ENCODE measurements around the gene ACACB. TPM values are rescaled to one million over a fixed set of nuclear protein-coding genes. Genes with fewer than 3 reads are reported as not detected.

The ACACB gene
- polyA plus RNA-seq, 2 of the 4 experiments (the other 2 are of a cell fraction) = 6.8 to 7.6 TPM

DNA sequence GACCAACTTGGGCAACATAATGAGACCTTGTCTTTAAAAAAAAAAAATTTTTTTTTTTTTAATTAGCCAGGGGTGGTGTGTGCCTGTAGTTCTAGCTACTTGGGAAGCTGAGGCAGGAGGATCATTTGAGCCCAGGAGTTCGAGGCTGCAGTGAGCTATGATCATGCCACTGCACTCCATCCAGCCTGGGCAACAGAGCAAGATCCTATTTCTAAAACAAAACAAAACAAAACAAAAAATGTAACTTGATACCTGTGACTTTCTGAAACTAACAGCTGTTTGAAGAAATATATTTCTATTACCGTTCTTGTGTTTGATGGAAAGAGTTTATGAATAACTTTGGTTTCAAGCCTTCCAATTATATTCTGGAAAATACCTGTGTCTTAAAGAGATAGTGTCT lies 1.7 kb upstream of the ACACB start:
- DNase-seq (ENCODE audit: low read depth in 1 of 2, low spot score in 1 of 2) = no peak
- Histone ChIP-seq H3K4me3 (no peak overlapping the region), H3K27ac (no peak overlapping the region; a peak in 1 of 6 replicates), H3K4me2 (no peak overlapping the region), H3K9me3 (no peaks in the 10 kb centered on the region), H3K4me1 (peaks cover 11% of the 10 kb centered on the region)
- no peak for FAIRE-seq
- POLR2A ChIA-PET = no interaction called here
- CTCF ChIA-PET = interaction anchor here (1.0 to 4.2 kb wide), 7 partner anchors 13 to 278 kb away, joined by 3 to 58 read pairs (median 3); no protein-coding TSS in a partner anchor
- 49% methylated on average over 2 of the region's 2 CpGs for WGBS (ENCODE audit: missing lambda C conversion rate)
- no peak for ATAC-seq
- TF ChIP-seq POLR2A (IDR thresholded peaks at IDR 0.05; ENCODE audit: low read length) (no peak), CBX8 (IDR thresholded peaks at IDR 0.05) (no peak), RAD21 (conservative IDR thresholded peaks at IDR 0.05 in 1 of 2, IDR thresholded peaks at IDR 0.05 in 1 of 2) (no peak), HOXB13 (CRISPR knock-in tag; IDR thresholded peaks at IDR 0.05; ENCODE audit: low read depth) (no peak)
- TF ChIP-seq, protein P1, sequence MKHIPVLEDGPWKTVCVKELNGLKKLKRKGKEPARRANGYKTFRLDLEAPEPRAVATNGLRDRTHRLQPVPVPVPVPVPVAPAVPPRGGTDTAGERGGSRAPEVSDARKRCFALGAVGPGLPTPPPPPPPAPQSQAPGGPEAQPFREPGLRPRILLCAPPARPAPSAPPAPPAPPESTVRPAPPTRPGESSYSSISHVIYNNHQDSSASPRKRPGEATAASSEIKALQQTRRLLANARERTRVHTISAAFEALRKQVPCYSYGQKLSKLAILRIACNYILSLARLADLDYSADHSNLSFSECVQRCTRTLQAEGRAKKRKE (CRISPR knock-in tag; IDR thresholded peaks at IDR 0.05; ENCODE audit: low read depth) = no peak

DNA sequence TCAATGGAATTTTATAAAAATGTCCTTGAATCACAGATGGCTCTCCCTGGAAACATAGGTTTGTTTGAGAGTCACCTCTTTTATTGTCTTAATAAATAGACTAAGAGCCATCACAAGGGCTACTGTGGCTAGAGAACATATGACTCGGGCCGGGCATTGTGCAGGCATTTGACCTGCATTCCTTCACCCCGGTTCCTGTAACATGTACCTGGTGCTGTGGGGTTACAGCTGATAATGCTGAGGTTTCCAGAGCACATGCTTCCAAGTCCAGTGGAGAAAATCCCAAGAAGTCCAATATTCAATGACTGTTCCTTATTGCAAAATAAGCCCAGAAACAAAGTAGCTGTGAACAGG lies 1.0 kb upstream of the ACACB start:
- no peak for ATAC-seq
- ChIA-PET POLR2A (no interaction called here), CTCF (interaction anchor here (1.0 to 1.5 kb wide), 3 partner anchors 14 to 264 kb away, joined by 3 to 4 read pairs (median 3); no protein-coding TSS in a partner anchor)
- no peak for TF ChIP-seq FOXS1 (CRISPR knock-in tag; IDR thresholded peaks at IDR 0.05)
- TF ChIP-seq, protein P1 (CRISPR knock-in tag; IDR thresholded peaks at IDR 0.05; ENCODE audit: low read depth) = no peak
- TF ChIP-seq, protein P2, sequence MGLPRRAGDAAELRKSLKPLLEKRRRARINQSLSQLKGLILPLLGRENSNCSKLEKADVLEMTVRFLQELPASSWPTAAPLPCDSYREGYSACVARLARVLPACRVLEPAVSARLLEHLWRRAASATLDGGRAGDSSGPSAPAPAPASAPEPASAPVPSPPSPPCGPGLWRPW (IDR thresholded peaks at IDR 0.05) = no peak
- no peak for TF ChIP-seq HDAC2 (IDR thresholded peaks at IDR 0.05)
- TF ChIP-seq RAD21 (conservative IDR thresholded peaks at IDR 0.05 in 1 of 2, IDR thresholded peaks at IDR 0.05 in 1 of 2) = no peak
- TF ChIP-seq PHF8 (IDR thresholded peaks at IDR 0.05; ENCODE audit: borderline replicate concordance, low read depth) = no peak
- TF ChIP-seq CHD4 (IDR thresholded peaks at IDR 0.05; ENCODE audit: borderline replicate concordance) = no peak
- no peak for TF ChIP-seq CBX2 (IDR thresholded peaks at IDR 0.05; ENCODE audit: borderline replicate concordance, low read depth)
- no peak for TF ChIP-seq RNF2 (IDR thresholded peaks at IDR 0.05; ENCODE audit: borderline replicate concordance, low read depth)
- TF ChIP-seq ZC3H11A (IDR thresholded peaks at IDR 0.05) = no peak
- no peak for TF ChIP-seq FOSL2 (IDR thresholded peaks at IDR 0.05)
- no peak for TF ChIP-seq FOSL2 (CRISPR knock-in tag; IDR thresholded peaks at IDR 0.05)
- no peak overlapping the region for H3K4me3 ChIP-seq
- H3K9me3 ChIP-seq = no peaks in the 10 kb centered on the region
- no peak for FAIRE-seq
- H3K4me1 ChIP-seq = peaks cover 8% of the 10 kb centered on the region
- H3K27ac ChIP-seq = no peak overlapping the region; a peak in 1 of 6 replicates
- H3K4me2 ChIP-seq = no peak overlapping the region
- 92% methylated on average over 3 of the region's 3 CpGs for WGBS (ENCODE audit: missing lambda C conversion rate)
- DNase-seq (ENCODE audit: low read depth in 1 of 2, low spot score in 1 of 2) = no peak

DNA sequence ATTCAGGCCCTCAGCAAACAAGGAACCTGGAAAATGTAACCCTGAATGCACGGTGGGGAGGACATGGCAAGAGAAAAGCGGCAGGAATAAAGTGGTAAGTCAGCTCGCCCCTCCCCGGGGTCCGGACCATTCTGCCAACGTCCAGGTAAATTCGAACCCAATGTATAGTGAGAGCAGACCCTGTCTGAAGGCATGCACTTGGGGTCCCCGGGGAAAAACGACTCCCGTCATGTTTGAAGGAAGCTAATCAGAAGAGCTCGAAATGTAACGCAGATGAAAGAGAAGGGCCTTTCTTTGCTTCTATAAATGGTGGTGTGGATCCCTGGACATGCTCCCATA lies 193 bp downstream of the ACACB start:
- DNase-seq (ENCODE audit: low read depth in 1 of 2, low spot score in 1 of 2) (no peak), FAIRE-seq (no peak), ATAC-seq (no peak)
- ChIA-PET POLR2A (no interaction called here), CTCF (interaction anchor here (0.6 to 1.5 kb wide), 12 partner anchors 8 to 906 kb away, joined by 3 to 4 read pairs (median 3); no protein-coding TSS in a partner anchor)
- Histone ChIP-seq H3K27ac (no peak overlapping the region; a peak in 1 of 6 replicates), H3K4me3 (no peak overlapping the region), H3K4me2 (no peak overlapping the region), H3K9me3 (no peaks in the 10 kb centered on the region), H3K4me1 (peaks cover 2% of the 10 kb centered on the region; the same call in 1 of the 3 replicates)
- 86% methylated on average over 12 of the region's 12 CpGs for WGBS (ENCODE audit: missing lambda C conversion rate)
- no peak for TF ChIP-seq HOXB5 (CRISPR knock-in tag; IDR thresholded peaks at IDR 0.05)
- TF ChIP-seq ZC3H11A (IDR thresholded peaks at IDR 0.05) = no peak
- no peak for TF ChIP-seq CBX8 (IDR thresholded peaks at IDR 0.05)
- TF ChIP-seq SMC3 (IDR thresholded peaks at IDR 0.05) = no peak
- no peak for TF ChIP-seq FOXS1 (CRISPR knock-in tag; IDR thresholded peaks at IDR 0.05)
- TF ChIP-seq HDAC2 (IDR thresholded peaks at IDR 0.05) = no peak
- TF ChIP-seq, protein P3, sequence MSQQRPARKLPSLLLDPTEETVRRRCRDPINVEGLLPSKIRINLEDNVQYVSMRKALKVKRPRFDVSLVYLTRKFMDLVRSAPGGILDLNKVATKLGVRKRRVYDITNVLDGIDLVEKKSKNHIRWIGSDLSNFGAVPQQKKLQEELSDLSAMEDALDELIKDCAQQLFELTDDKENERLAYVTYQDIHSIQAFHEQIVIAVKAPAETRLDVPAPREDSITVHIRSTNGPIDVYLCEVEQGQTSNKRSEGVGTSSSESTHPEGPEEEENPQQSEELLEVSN (IDR thresholded peaks at IDR 0.05; ENCODE audit: borderline replicate concordance, low read depth) = no peak
- TF ChIP-seq, protein P4, sequence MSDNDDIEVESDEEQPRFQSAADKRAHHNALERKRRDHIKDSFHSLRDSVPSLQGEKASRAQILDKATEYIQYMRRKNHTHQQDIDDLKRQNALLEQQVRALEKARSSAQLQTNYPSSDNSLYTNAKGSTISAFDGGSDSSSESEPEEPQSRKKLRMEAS (IDR thresholded peaks at IDR 0.05) = no peak
- no peak for TF ChIP-seq EHMT2 (IDR thresholded peaks at IDR 0.05; ENCODE audit: low read depth)
- TF ChIP-seq GATA3 (IDR thresholded peaks at IDR 0.05; ENCODE audit: borderline replicate concordance) = no peak
- TF ChIP-seq EHF (CRISPR knock-in tag; IDR thresholded peaks at IDR 0.05) = no peak
- TF ChIP-seq, protein P5, sequence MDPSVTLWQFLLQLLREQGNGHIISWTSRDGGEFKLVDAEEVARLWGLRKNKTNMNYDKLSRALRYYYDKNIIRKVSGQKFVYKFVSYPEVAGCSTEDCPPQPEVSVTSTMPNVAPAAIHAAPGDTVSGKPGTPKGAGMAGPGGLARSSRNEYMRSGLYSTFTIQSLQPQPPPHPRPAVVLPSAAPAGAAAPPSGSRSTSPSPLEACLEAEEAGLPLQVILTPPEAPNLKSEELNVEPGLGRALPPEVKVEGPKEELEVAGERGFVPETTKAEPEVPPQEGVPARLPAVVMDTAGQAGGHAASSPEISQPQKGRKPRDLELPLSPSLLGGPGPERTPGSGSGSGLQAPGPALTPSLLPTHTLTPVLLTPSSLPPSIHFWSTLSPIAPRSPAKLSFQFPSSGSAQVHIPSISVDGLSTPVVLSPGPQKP (IDR thresholded peaks at IDR 0.05; ENCODE audit: low read depth, low read length) = no peak
- no peak for TF ChIP-seq ZNF302 (CRISPR knock-in tag; IDR thresholded peaks at IDR 0.05)
- TF ChIP-seq RFX5 (IDR thresholded peaks at IDR 0.05) = no peak
- TF ChIP-seq, protein P6, sequence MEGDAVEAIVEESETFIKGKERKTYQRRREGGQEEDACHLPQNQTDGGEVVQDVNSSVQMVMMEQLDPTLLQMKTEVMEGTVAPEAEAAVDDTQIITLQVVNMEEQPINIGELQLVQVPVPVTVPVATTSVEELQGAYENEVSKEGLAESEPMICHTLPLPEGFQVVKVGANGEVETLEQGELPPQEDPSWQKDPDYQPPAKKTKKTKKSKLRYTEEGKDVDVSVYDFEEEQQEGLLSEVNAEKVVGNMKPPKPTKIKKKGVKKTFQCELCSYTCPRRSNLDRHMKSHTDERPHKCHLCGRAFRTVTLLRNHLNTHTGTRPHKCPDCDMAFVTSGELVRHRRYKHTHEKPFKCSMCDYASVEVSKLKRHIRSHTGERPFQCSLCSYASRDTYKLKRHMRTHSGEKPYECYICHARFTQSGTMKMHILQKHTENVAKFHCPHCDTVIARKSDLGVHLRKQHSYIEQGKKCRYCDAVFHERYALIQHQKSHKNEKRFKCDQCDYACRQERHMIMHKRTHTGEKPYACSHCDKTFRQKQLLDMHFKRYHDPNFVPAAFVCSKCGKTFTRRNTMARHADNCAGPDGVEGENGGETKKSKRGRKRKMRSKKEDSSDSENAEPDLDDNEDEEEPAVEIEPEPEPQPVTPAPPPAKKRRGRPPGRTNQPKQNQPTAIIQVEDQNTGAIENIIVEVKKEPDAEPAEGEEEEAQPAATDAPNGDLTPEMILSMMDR (IDR thresholded peaks at IDR 0.05) = no peak
- no peak for TF ChIP-seq CHD2 (IDR thresholded peaks at IDR 0.05; ENCODE audit: low read length, partially characterized antibody)
- no peak for TF ChIP-seq TP53 (CRISPR knock-in tag; IDR thresholded peaks at IDR 0.05)
- no peak for TF ChIP-seq POLR2A (IDR thresholded peaks at IDR 0.05; ENCODE audit: low read length)
